GM19468 (cell line): ENCODE results near the gene PRKCA.
"Not testable (repeated sequence)": the region's sequence is repeated elsewhere in the genome, so short reads cannot be mapped to it uniquely, and the experiment has no call there.

ENCODE experiments used
- ATAC-seq: cut with Tn5 transposase; IDR thresholded peaks from one replicate; pipeline ENCODE4 v1.9.1; 2021; ENCODE audit warnings: mild to moderate bottlenecking, moderate library complexity, moderate number of reproducible peaks; ENCODE audit not compliant: unreplicated experiment; ENCODE audit errors: extremely low read depth

The PRKCA gene

DNA sequence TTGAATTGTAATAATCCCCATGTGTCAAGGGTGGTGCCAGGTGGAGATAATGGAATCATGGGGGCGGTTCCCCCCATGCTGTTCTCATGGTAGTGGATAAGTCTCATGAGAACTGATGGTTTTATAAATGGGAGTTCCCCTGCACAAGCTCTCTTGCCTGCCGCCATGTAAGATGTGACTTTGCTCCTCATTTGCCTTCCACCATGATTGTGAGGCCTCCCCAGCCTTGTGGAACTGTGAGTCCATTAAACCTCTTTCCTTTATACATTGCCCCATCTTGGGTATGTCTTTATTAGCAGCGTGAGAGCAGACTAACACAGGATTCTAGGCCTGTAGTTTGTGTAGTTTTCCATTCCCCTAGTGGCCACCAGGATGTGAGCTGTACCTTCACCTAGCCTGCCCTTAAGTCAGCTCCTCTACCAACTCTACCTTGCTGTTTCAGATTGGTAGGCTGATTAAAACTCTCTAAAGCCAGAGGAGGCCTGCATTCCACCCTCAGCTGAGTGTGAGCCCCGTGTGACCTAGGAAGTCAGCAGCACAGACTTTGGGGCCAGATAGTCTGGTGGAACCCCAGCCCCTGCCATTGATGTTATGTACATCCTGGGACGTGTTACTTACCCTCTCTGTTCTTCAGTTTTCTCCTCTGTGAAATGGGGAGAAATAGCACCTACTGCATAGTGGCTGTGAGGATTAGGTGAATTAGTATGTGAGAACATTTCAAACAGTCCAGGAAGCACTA, 280.1 kb downstream of the PRKCA start:
- ATAC-seq = no peak

- no peak for ATAC-seq
Measured at GRCh38 chr17:66583112-66583748, 280.8 kb downstream of the PRKCA start.

- no peak for ATAC-seq
Measured at GRCh38 chr17:66584927-66585326, 282.5 kb downstream of the PRKCA start.

- ATAC-seq = no peak
Measured at GRCh38 chr17:66585472-66585871, 283.1 kb downstream of the PRKCA start.

DNA sequence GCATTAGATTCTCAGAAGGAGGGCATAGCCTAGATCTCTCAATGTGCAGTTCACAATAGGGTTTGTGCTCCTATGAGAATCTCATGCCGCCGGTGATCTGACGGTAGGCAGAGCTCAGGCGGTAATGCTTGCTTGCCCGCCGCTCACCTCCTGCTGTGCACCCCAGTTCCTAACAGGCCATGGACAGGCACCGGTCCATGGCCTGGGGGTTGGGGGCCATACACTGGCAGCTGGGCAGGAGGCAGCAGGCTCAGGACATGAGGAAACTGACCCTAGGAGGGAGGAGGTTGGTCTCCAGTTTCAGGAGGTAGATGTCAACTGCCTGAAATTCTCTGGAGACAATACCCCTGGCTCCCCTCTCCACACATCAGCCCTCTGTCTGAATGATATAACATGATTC, 287.5 kb downstream of the PRKCA start:
- no peak for ATAC-seq

GRCh38 chr17:66593116-66593515, 290.7 kb downstream of the PRKCA start:
- ATAC-seq = no peak

DNA sequence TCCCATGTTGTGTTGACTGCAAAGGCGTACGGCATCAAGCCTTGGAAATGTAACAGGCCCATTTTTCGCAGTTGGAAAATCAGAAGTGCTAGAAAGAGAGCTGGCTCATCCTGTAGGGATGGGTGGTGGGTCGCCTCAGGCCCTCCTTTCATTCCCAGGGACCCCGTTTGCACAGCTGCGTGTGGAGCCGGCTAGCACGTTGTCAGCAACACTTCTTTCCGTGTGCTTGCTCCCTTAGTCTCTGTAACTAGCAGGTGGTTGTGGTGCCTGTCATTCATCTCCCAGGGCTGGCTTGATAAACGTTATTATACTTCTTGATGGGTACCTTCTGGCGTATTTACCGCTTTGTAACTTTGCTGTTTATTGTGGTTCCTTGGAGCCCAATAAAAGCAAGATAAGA, 293.5 kb downstream of the PRKCA start:
- no peak for ATAC-seq

GRCh38 chr17:66602659-66603384, 300.4 kb downstream of the PRKCA start:
- no peak for ATAC-seq

GRCh38 chr17:66604376-66604775, 302.0 kb downstream of the PRKCA start:
- no peak for ATAC-seq

DNA sequence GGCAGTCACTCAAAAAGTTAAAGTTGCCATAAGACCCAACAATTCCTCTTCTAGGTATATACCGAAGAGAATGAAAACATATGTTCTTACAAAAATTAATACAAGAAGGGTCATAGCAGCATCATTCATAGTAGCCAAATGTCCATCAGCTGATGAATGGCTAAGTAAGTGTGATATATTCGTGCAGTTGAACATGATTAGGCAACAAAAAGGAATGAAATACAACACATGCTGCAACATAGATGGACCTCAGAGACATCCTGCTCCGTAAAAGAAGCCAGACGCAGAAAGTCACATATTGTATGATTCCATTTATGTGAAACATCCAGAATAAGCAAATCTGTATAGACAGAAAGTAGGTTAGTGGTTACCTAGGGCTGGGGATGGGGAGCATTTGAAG, 303.1 kb downstream of the PRKCA start:
- ATAC-seq = no peak

DNA sequence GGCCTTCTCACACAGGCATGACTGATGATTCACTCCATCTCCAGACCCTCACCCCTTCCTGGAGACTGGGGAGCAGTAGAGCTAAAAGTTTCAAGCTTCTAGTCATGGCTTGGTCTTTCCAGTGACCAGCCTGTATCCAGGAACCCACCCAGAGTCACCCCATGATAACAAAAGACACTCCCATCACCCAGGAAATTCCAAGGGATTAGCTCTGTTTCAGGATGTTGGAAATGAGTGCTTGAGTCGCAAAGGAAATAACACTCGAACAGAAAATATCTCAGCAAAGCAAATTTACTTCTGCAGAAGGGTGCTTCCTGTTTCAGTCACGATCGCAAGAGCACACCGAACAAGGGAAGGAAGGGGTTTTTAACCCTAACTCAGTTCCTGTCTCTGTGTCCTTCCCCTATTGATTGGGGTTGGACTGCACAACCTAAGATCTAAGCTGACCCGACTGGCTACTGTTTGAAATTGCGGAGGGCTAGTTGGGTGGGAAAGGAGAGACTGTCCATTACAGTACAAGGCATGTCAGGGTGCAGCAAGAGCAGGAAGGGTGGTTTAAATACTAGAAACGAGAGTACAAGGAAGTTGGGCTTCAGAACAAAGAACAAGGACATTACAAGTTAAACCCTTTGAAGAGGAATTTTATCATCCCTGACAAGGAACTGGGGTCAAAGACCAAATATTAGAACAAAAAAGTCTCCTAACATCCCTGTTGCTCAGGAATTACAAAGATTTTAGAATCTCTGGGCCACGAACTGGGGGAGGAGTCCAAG, 308.1 kb downstream of the PRKCA start:
- no peak for ATAC-seq

DNA sequence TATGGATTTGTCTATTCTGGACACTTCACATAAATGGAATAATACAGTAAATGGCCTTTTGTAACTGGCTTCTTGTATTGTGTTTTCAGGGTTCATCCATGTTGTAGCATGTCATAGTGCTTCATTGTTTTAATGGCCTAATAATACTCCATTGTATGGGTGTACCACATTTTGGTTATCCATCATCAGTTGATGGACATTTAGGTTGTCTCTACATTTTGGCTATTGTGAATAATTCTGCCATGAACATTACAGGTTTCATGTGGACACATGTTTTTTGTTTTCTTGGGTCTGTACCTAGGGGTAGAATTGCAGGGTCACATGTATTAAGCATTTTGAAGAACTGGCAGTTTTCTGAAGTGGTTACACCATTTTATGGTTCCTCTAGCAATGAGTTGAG, 309.0 kb downstream of the PRKCA start:
- ATAC-seq = no peak

- ATAC-seq = no peak
Measured at GRCh38 chr17:66612993-66613392, 310.6 kb downstream of the PRKCA start.

GRCh38 chr17:66614469-66614868, 312.1 kb downstream of the PRKCA start:
- ATAC-seq = no peak

DNA sequence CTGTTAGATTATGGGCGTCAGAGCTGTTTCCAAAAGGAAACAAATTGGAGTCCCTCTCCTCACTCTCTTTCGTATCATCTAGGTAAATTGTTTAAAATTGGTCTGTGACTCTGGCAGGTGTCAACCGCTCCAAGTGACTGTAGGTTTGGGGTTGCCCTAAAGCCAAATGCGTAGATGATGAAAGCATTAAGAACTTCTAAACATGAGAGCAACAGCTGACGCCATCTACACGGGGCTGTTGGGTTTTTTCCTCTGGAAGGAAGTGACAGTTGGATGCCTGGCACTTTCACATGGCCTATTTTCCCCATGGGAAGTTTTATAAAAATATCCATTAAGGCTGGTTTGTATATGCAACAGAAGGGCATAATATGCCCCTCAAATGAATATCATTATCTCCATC, 316.8 kb downstream of the PRKCA start:
- ATAC-seq = no peak

DNA sequence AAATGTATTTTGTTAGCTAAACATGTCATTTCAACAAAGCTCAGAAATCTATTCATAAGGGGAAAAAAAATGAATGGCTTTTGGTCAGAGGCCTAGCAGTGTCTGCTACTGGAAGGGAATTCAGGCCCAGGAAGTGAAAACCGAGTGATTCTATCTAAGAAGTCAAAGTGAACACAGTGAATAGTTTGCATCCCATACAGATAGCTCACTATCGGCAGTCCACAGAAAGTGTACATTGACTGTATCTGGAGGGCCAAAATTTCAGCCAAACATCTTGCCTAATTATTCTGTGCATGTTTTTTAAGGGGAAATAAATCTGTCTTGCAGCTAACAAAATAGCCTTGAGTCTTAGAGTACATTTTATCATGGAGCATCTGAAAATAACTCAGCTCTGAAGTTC, 318.1 kb downstream of the PRKCA start:
- no peak for ATAC-seq

DNA sequence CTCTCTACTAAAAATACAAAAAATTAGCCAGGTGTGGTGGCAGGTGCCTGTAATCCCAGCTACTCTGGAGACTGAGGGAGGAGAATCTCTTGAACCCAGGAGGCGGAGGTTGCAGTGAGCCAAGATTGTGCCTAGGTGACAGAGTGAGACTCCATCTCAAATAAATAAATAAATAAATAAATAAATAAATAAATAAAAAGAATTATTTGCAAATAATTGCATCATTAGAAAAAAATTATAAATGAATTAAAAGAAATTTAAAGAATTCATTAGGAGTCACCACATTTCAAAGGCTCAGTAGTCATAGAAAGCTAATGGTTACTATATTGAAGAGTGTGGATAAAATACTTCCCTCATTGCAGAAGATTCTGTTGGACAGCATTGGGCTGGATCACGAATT, 322.2 kb downstream of the PRKCA start:
- ATAC-seq = not testable (repeated sequence)

GRCh38 chr17:66625311-66625767, 322.9 kb downstream of the PRKCA start:
- no peak for ATAC-seq

DNA sequence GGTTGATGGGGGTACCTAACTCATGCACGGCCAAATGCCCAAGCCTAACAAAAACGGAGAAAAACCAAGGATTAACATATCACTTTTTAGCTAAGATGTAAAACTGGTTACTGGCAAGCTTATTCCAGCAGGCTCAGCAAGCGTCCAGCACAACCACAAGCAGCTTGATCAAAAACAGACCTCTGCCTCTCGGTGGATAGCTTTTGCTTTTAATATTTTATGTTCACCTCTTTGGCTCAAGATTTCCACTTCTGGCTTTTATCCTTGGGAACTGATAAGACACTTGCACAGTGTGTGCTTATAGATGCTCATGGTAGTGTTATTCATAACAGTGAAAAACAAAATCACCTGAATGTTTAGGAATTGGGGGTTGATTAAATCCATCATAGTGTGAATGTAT, 325.6 kb downstream of the PRKCA start:
- ATAC-seq = no peak

GRCh38 chr17:66629762-66630161, 327.3 kb downstream of the PRKCA start:
- no peak for ATAC-seq

- ATAC-seq = no peak
Measured at GRCh38 chr17:66630379-66630778, 328.0 kb downstream of the PRKCA start.
